Measurements from ENCODE around the gene CGGBP1.
"Not testable (repeated sequence)": the region's sequence is repeated elsewhere in the genome, so short reads cannot be mapped to it uniquely, and the experiment has no call there.

CGGBP1 gene

GRCh38 chr3:88028876-88029275, 29.9 kb downstream of the CGGBP1 start:
- H3K4me3 ChIP-seq (ENCODE audit: low read length) = no peak overlapping the region
- no peak for TF ChIP-seq CTCF (conservative IDR thresholded peaks at IDR 0.05; ENCODE audit: low read depth, low read length)
- DNase-seq (ENCODE audit: low read depth) = no peak

DNA sequence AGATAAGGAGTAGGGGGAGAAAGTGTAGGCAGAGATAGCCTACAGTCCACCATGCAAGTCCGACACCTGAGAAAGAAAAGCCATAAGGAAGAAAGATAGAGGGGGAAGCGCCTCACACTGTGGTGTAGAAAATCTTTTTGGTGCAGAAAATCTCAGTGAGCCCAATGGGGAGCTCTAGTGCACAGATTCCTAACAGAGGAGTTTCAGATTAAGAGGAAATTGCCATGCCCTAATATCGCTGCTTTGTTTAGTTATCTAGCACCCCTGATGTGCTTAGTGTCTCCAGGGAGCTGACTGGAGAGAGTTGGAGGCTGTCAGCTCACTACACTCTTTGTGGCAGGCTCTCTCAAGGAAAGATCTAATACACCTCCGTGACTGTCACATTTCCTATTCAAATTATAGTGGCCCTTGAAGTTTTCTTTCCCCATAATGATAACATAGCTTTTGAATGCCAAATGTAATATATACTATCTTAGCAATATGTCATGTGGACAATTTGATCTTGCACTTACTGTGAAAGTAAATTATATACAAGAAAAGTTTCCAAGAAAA, 33.7 kb downstream of the CGGBP1 start:
- no peak for TF ChIP-seq CTCF (conservative IDR thresholded peaks at IDR 0.05; ENCODE audit: low read depth, low read length)
- no peak overlapping the region for H3K4me3 ChIP-seq (ENCODE audit: low read length)
- no peak for DNase-seq (ENCODE audit: low read depth)

GRCh38 chr3:88019024-88019423, 39.8 kb downstream of the CGGBP1 start:
- H3K4me3 ChIP-seq (ENCODE audit: low read length) = no peak overlapping the region
- TF ChIP-seq CTCF (conservative IDR thresholded peaks at IDR 0.05; ENCODE audit: low read depth, low read length) = no peak
- DNase-seq (ENCODE audit: low read depth) = no peak

DNA sequence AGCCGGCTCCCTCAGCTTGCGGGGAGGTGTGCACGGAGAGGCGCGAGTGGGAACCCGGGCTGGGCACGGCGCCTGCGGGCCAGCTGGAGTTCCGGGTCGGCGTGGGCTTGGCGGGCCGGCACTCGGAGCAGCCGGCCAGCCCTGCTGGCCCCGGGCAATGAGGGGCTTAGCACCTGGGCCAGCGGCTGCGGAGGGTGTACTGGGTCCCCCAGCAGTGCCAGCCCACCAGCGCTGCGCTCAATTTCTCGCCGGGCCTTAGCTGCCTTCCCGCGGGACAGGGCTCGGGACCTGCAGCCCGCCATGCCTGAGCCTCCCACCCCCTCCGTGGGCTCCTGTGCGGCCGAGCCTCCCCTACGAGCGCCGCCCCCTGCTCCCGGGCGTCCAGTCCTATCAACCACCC, 43.1 kb downstream of the CGGBP1 start:
- DNase-seq (ENCODE audit: low read depth); H3K4me3 ChIP-seq (ENCODE audit: low read length): not testable (repeated sequence)

- no peak for DNase-seq (ENCODE audit: low read depth)
- TF ChIP-seq CTCF (conservative IDR thresholded peaks at IDR 0.05; ENCODE audit: low read depth, low read length) = no peak
- H3K4me3 ChIP-seq (ENCODE audit: low read length) = no peak overlapping the region
Observed at GRCh38 chr3:88013592-88013991, 45.2 kb downstream of the CGGBP1 start.

DNA sequence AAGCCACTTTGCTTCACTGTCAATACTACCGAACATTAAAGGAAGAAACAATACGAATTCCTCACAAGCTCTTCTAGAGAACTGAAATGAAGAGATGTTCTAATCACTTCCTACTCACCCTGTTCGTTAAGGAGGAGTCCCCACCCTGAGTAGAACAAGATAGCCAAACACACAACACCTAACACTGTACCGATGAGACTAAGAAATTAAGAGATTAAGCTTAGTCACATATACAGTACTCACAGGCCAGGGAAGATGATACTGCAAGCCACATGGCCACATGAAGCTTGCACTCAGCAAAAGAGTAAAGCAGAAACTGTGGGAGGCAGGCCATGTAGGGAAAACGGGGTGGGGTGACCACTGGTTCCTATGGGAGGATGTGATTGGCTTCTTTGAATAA, 48.0 kb downstream of the CGGBP1 start:
- no peak overlapping the region for H3K4me3 ChIP-seq (ENCODE audit: low read length)
- no peak for DNase-seq (ENCODE audit: low read depth)
- no peak for TF ChIP-seq CTCF (conservative IDR thresholded peaks at IDR 0.05; ENCODE audit: low read depth, low read length)

- no peak overlapping the region for H3K4me3 ChIP-seq (ENCODE audit: low read length)
- TF ChIP-seq CTCF (conservative IDR thresholded peaks at IDR 0.05; ENCODE audit: low read depth, low read length) = no peak
- DNase-seq (ENCODE audit: low read depth) = no peak
Observed at GRCh38 chr3:88009066-88009465, 49.7 kb downstream of the CGGBP1 start.

- TF ChIP-seq CTCF (conservative IDR thresholded peaks at IDR 0.05; ENCODE audit: low read depth, low read length) = peak; percentile 22
- DNase-seq (ENCODE audit: low read depth) = no peak
- H3K4me3 ChIP-seq (ENCODE audit: low read length) = no peak overlapping the region
Observed at GRCh38 chr3:88005066-88005465, 53.7 kb downstream of the CGGBP1 start.

Data from retinal pigment epithelial cell (primary cell).